HG03280 (cell line): ENCODE data around the gene FAM131B.

Experiments used
- ATAC-seq: cut with Tn5 transposase; IDR thresholded peaks from one replicate; pipeline ENCODE4 v1.9.1; 2021; ENCODE audit warnings: mild to moderate bottlenecking, moderate library complexity; ENCODE audit not compliant: unreplicated experiment

Gene FAM131B

DNA sequence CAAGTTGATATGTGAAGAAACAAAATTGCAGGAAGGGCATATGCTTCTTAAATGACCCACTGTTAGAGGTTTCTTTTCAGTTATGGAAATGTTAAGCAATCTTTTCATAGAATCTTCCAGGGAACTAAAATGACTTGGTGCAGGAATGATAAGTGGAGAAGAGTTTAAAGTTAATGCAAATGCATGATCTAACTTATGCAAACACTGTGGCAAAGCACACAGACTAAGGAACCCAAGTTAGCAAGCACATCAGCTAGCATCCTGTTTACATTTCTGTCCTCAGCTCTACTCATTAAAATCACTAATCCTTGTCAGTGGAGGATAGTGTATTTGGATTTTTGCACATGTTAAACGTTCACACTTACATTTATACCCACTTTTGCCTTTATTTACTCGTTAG lies 37.3 kb downstream of the FAM131B start:
- no peak for ATAC-seq

DNA sequence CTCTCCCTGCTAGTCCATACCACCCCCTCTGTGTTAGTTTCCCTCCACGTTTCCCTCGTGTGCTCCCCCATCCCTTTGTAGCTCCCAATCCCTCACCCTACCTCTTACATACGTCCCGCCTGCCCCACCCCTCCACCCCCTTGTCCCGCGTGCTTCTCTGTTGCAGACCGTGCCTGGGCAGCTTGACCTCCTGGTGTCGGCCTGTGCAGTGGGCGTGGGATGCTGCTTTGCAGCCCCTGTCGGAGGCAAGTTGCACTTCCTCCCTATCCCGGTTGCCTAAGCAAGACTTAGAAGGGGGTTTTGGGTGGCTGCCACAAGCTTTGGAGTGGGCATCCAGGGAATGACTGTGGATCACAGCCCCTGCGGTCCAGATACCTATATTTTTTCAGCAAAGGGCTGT lies 38.9 kb downstream of the FAM131B start:
- no peak for ATAC-seq

DNA sequence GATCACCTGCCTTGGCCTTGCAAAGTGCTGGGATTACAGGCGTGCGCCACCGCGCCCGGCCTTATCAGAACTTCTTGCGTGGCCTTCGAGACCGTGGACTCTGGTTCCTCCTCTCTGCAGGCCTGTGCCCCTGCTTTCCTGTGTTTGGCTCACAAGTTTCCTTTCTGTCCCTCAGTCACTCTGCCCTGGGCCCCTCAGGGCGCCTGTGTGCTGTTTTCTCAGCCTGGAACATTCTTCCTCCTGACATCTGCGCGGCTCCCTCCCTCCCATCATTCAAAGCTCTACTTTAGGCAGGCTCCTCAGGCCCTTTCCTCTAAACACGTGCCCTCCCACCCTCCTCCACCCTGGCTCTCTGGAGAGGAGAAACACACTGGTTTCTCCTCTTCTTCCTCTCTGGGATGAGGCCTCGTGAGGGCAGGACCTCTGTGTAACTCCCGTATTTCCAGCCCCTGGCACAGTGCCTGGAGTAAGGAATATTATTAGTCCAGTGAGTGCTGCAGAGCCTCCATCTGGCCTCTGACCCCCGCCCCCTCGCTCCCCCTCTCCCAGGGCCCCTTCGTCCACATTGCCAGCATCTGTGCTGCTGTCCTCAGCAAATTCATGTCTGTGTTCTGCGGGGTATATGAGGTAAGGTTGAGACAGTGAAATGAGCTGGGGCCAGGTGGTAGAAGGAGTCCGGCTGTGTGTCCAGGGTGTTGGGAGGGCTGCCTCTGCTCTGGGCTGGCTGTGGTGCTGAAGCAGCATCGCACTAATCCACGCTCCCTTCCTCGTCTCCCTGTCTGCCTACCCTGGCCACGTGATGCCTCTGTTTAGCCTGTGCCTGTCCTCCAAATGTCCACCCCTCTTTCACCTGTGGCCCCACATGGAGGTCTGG lies 39.5 kb downstream of the FAM131B start:
- no peak for ATAC-seq

DNA sequence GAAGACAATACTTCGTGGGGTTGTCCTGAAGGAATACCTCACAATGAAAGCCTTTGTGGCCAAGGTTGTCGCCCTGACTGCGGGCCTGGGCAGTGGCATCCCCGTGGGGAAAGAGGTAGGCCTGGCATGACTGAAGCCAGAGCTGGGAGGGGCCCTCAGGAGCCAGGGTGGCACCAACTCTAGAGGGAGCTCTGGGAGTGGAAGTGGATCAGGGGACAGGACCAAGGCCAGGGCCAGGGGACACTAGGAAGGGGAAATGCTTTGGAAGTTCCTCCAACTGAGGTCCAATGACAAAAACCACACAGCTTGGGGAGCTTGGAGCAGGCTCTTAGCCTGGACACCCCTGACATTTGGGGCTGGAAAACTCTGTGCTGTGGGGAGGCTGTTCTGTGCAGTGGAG lies 40.8 kb downstream of the FAM131B start:
- no peak for ATAC-seq

DNA sequence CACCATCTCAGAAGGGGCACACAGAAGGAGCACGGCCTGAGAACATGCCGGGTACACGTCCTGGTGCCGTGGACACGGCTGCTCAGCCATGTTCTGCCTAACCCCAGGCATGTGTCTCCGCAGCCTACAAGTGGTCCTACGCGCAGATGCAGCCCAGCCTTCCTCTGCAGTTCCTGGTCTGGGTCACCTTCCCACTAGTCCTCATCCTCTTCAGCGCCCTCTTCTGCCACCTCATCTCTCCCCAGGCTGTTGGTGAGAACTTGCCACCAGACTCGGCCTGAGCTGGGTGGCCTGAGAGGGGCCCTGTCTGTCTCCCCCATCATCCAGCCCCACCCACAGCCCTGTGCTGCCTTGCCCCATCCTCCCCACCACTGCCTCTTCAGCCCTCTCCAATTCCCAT lies 41.3 kb downstream of the FAM131B start:
- ATAC-seq = no peak

DNA sequence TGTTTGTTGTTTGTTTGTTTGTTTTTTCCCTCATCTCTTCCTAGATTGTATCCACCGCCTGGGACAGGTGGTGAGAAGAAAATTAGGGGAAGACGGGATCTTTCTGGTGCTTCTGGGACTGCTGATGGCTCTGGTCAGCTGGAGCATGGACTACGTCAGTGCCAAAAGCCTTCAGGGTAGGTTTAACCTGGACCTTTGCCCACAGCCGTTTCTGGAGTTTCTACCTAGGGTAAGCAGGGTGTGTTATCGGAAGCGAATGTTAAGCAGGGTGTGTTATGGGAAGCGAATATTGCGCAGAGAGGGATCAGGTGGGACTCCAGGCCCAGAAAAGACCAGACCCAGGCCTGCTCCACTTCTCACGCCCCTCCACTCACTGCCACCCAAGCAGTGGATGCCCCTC lies 41.9 kb downstream of the FAM131B start:
- no peak for ATAC-seq

DNA sequence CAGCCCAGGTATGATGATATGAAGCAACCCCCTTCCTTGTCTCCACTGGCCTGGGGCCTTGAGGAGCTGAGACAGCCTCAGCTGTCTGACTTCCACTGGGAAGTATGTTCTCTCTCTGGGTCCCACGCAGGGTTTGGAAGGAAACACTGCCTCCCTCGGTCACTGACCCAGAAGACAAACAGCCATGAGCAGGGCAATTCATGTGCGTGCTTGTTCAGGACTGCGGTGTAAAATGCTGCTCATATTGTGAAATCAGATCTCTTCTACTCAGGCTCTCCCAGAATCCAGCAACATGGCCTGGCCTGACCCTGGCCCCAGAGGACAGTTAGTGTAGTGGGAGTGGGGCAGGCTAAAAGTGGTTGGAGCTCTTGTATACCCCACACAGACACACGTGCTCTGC lies 43.9 kb downstream of the FAM131B start:
- no peak for ATAC-seq

DNA sequence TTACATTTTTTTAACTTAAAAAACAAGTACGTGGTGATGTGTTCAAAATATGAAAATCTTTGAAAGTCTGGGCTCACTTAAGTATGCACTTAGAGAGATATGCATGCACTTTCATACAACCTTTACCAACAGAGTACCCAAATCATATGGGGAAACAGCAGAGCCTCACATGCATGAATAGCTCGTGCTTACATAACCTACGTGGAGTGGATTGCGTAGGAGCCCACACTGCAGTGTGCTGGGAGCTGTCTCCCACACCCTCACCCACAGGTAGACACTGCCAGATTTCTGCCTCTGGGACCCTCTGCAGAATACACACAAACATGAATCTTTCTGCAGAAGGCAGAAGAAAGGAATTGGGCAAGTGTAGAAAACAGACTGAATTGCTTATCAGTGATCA lies 46.0 kb downstream of the FAM131B start:
- no peak for ATAC-seq

DNA sequence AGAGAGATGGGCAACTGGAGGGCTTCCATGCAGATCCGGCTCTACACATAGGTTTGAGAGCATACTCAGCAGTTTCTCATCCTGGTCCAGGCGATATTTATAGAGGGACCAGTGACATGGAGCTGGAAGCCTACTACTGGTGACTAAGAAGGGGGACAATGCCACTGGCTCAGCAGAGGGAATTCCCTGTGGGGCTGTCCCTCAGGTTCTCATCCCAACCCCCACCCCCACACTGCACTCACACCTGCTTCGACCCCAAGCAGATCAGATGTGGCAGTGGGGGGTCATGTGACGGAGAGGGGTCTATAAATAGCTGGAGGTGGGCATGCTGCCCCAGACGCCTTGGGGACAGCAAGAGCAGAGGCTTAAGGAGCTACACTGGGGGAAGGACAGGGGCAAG lies 46.7 kb downstream of the FAM131B start, which contains the start of gene CLCN1:
Gene CLCN1 (plus strand): TSS at position 336 of the 400 bp plus-strand sequence. CDS start 102 bp downstream, outside the sequence.
- no peak for ATAC-seq

DNA sequence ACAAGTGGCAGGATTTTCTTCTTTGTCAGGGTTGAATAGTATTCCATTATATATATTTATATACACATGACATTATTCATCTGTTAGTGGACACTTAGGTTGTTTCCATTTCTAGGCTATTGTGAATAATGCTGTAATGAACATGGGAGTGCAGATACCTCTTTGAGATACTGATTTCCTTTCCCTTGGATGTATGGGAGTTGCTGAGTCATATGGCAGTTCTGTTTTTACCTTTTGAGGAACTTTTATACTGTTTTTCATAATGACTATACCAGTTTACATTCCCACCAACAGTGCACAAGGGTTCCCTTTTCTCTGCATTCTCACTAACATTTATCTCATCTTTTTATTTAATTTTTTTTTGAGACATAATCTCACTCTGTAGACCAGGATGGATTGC lies 48.4 kb downstream of the FAM131B start:
- ATAC-seq = no peak

DNA sequence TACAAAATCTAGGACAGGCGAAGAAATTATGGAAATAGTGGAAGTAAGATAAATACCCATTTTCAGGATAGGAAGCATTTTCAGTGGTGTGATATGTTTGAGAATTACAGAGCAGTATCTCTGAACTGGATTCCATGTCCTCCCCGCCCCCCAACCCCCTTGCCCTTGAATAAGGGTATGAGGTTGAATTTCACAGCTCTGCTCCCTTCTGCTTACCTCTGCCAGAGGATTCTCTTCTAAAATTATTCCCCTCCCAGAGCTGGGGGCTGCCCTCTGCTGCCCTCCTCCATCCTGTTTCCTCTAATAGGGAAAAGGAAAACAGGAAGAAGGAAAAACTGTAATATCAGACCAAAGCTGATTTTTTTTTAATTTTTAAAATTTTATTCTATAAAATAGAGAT lies 53.9 kb downstream of the FAM131B start:
- no peak for ATAC-seq

DNA sequence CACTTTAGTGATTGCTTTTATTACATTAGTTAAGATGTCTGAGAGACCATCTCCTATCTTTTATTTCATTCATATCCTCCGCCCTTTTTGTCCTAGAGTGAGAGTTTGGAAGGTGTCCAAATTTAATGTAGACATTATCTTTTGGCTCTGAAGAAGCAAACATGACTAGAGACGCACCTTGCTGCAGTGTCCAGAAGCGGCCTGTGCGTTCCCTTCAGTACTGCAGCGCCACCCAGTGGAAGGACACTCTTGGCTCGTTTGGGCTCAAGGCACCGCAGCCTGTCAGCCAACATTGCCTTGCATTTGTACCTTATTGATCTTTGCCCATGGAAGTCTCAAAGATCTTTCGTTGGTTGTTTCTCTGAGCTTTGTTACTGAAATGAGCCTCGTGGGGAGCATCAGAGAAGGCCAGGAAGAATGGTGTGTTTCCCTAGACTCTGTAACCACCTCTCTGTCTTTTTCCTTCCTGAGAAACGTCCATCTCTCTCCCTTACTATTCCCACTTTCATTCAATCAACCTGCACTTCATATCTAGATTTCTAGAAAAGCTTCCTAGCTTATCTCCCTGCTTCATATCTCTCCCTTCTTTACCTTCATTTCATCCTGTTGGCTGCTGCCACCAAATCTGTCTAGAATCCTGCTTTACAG lies 57.0 kb downstream of the FAM131B start:
- no peak for ATAC-seq

DNA sequence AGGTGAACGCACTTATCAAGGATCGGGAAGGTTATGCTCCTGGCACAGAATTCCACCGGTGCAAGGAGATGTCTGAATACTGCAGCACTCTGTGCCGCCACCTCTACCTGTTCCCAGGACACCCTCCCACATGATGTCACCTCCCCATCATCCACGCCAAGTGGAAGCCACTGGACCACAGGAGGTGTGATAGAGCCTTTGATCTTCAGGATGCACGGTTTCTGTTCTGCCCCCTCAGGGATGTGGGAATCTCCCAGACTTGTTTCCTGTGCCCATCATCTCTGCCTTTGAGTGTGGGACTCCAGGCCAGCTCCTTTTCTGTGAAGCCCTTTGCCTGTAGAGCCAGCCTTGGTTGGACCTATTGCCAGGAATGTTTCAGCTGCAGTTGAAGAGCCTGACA lies 57.6 kb downstream of the FAM131B start:
- ATAC-seq = no peak

DNA sequence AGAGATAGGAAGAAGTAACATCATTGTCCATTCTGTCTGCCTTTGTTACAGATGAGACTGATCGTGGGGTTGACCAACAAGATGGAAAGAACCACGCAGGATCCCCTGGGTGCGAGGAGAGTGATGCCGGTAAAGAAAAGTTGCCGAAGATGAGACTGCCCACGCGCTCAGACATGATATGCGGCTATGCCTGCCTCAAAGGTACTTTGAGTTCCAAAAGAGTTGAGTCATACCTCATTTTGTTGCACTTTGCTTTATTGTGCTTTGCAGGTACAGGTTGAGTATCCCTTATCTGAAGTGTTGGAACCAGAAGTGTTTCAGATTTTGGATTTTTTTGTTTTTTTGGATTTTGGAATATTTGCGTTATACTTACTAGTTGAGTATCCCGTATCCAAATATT lies 58.8 kb downstream of the FAM131B start:
- no peak for ATAC-seq
